Hematopoietic multipotent progenitor cell treated with erythropoietin and hydrocortisone succinate and interleukin-3 and kit ligand, for 4 days (in vitro differentiated cells): ENCODE data around the gene INSYN2B.

Source experiments
- DNase-seq: peaks from one replicate; pipeline ENCODE4 v3.0.0-alpha.2; 2015

The INSYN2B gene

DNA sequence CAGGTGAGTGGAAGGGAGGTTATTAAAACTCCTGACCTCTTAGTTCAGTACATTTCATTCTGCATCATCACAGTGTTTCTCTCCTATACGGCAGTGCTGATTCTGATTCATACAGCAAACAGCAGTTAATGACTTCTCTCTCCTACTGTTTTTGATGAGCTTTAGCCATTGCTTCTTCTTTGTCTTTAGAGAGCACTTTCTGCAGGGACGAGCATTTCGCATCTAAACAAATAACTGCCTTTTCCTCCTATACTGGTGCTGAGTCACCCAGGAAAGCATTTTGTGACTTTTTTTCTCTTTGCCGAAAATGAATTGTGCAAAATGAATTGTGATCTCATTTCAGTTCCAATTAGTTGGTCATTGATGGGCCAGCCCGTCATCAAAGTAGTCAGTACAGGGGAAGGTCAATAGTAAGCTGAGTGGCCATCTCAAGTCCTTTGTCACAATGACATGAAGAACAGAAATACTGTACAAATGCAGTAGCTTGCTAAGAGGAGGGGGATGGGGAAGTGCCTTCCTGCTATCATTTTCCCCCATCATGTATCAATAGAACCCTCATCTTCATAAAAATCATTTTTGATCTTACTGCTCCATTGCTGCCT is 98.5 kb downstream of the INSYN2B start:
- peak; percentile 24 for DNase-seq

DNA sequence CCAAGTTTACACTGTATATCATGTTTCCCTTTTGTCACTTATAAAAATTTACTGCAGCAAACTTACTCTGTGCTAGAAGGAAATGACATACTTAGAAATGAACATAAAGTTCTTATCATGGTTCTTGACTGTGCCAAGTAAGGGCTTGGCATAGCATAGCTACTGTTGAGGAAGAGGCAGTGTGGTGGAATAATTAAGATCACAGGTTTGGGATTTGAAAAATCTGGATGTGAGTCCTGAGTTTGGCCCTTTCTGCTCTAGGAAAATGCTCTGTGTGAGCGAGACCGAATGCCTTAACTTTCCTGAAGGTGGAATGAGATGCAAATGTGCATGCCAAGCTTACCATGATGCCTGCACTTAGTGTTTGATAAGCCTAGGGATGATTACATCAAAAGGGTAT is 99.5 kb downstream of the INSYN2B start:
- peak; percentile 12 for DNase-seq

DNA sequence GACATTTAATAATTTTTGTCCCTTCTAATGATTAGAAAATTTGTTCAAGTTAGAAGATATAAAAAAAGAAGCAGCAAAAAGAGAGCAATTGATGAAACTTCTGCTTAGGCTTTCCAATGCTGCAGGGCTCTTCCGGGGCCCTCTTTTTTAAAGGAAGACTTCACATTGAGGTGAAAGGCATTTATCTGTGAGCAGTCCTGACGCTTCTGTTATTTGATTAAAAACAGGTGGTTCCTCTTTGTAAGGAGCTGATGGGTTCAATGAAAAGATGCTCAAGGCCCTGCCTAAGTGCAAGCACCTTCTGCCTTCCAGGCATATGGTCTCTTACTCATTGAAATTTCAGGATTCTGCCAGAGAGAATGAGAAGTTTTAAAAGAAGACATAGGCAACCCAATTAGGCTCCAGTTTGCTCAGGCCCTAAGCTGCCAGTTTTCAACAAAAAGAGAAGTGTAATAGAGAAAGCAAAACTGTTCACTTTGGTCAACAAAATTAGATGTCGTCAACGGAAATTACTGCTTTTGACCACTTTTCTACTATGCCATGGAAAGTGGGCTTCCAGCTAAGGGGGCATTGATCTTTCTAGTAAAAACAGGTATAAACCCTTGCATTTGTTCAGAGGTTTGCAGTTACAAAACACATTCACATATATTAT is 100.2 kb downstream of the INSYN2B start:
- peak; percentile 21 for DNase-seq

GRCh38 chr5:169876386-169876785 is 103.9 kb downstream of the INSYN2B start:
- no peak for DNase-seq

GRCh38 chr5:169875731-169876130 is 104.6 kb downstream of the INSYN2B start:
- DNase-seq: no peak

GRCh38 chr5:169875091-169875728 is 105.1 kb downstream of the INSYN2B start:
- peak; percentile 59 for DNase-seq

- no peak for DNase-seq
Observed at GRCh38 chr5:169874621-169875020, 105.7 kb downstream of the INSYN2B start.

DNA sequence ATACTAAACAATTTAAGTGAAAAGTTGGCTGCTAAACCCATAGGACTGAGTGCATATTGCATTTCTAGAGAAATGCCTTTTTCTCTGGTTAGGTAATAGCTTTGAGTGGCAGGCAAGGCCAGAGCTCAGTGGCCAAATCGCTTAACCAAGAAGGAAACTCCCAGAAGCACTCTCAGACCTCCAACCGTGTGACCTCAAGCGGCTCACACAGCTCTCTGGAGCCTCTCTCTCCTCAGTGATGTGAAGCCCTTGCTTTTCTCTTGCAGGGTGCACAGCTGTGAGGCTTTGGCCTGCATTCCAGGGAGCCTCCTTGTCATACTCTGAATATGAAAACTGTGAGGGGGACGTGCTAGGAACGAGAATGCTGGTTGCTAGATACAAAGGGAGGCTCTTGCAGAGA is 106.7 kb downstream of the INSYN2B start:
- DNase-seq: peak; percentile 51

GRCh38 chr5:169871826-169872490 is 108.3 kb downstream of the INSYN2B start:
- no peak for DNase-seq

DNA sequence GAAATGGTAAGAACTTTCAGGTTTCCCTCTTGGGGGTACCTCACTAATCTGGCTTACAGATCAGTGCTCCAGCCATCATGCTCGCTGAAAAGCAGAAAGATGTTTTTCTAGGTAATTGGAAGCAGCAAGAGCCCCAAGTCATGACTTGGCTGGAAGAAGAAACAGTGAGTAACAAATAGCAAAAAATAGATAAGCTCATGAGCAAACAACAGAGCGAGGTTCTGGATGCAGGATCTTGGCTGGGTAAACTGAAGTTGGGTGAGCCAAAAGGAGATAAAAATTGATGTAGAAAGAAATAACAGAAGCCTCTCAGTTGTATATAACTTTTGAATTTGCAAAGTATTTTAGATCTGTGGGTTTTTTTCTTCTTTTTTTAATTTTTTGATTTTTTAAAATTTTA is 110.1 kb downstream of the INSYN2B start:
- DNase-seq: no peak

GRCh38 chr5:169869066-169869465 is 111.2 kb downstream of the INSYN2B start:
- DNase-seq: no peak

DNA sequence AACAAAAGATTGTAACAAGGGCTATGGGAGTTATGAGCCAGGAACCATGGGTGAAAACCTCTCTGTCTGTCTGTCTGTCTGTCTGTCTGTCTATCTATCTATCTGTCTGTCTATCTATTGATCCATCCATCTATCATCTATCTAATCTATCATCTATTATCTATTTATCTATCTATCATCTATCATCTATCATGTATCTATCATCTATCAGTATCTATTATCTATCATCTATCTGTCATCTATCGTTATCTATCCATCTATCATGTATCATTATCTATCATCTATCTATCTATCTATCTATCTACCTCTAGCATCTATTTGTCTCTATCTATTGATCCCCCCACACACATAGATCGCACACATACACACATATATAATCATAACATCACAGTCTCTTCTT is 112.9 kb downstream of the INSYN2B start:
- no peak for DNase-seq

DNA sequence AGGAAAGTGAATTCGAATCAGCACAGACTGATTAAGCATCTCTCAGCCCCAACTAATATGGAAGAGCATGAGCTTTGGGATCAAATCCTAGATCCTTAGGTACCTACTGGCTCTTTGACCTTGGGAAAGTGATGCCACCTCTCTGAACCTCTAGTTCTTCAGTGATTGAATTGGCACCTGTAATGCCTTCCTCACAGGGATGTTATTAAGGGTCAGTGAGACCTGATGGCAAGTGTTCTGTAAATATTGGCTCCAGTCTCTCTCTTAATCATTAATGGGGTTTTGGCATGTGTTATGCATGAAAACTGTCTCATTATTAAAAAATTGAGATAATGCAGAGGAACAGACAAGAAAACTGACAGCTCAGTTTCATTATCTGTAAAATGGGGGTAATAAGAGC is 115.8 kb downstream of the INSYN2B start:
- no peak for DNase-seq

GRCh38 chr5:169862391-169862811 is 117.9 kb downstream of the INSYN2B start:
- DNase-seq: no peak

DNA sequence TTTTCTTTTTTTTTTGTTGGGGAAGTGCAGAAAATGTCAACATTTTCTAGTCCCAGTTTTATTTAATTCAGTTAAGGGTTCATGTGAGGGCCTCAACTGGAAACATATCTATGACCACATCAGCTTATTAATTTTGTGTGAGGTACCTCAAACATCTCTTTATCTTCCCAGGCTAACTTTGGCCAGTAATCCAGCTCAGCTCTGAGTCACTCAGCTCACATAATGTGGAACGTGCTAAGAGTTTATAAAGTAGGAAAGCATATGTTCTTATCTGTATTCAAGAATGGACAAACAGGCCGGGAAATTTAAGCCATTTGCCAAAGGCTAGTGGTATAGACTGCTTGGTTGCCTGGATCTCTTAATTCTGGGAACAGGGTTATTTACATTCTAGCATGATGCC is 118.4 kb downstream of the INSYN2B start:
- peak; percentile 11 for DNase-seq

DNA sequence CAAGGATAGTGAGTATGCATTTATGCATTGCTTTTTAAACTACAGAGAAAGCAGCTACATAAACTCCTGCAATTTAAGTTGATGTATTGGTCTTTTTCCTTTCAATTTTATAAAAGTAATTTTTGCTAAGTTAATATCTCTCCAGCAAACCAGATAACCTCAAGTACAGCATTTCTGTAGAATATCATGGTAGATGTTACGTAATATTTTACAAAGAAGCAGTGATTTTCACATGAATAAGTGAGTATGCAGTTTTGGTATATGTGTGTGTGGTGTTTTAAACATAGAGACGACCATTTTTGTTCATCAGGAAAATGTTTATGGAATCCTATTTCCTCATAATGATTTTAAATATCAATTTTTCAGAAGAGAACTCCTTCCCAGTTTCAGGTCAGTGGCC is 118.9 kb downstream of the INSYN2B start:
- DNase-seq: no peak

DNA sequence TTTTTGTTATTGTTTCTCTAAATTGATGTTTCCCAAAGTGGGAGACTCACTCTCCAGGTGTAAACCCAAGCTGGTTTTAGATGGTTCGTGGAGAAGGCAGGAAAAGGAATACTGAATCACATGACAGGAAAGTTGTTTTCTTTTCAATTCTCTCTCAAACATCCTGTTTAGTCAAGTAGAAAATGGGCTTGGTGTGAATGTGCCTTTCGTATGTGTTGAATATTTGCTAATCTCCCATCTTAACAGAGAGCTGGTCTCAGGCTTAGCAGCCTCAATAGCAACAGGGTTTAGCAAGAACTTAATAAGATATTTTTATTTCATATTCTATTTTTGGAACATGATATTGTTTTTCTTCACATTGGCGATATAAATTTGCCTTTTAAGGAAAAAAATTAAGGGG is 119.7 kb downstream of the INSYN2B start:
- DNase-seq: no peak

- peak; percentile 20 for DNase-seq
Observed at GRCh38 chr5:169856571-169856970, 123.7 kb downstream of the INSYN2B start.

DNA sequence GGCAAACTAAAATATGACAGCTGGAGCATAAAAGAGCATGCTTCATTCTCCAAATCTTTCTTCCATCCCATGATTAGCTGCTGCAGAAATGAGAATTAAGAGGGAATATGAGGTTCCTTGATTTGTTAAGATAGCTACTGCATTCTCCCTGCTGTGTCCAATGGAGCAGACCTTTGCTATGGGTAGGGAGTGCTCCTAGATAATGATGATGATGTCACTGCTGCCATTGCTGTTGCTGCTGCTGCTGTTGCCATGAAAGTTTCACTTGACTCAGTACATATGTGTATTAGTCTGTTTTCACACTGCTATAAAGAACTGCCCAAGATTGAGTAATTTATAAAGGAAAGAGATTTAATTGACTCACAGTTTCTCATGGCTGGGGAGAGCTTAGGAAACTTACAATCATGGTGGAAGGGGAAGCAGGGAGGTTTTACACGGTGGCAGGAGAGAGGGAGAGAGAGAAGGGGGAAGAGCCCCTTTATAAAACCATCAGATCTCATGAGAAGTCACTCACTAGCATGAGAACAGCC is 128.9 kb downstream of the INSYN2B start:
- no peak for DNase-seq

DNA sequence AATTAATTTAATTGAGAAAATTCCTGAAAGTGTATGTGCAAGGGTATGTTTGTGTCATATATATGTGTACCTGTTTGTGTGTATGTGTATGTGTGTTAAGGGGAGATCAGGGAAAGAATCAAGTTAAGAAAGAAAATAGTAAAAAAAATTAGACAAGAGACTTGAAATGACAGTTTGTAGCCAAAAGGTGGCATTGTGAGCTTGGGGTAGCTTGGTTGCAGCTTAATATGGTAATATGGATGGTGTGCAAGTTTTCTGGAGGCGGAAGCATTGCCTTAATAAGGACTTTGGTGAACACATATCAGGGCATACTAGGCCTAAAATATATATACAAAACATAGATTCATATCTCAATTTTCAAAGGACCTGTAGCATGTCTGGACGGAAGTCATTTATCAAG is 129.9 kb downstream of the INSYN2B start:
- peak; percentile 17 for DNase-seq

DNA sequence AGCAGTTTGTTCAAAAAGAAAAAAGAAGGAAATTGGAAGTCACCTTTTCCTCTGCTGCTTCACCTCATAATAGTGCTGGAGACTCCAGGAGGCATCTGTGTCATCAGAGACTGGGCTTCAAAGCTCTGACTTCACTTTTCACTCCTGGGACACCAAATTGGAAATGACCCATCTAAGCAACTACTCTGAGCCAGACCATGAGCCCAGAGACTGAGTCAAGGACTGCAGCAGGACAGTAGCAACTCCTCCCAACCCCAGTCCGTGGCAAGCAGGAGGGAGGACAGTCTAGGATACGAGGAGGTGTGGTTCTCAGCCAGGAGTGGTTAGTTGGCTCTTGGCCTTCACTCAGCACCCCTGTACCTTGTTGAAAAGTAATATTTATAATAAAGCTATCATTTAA is 131.5 kb downstream of the INSYN2B start:
- DNase-seq: no peak

GRCh38 chr5:169848271-169848670 is 132.0 kb downstream of the INSYN2B start:
- DNase-seq: no peak

DNA sequence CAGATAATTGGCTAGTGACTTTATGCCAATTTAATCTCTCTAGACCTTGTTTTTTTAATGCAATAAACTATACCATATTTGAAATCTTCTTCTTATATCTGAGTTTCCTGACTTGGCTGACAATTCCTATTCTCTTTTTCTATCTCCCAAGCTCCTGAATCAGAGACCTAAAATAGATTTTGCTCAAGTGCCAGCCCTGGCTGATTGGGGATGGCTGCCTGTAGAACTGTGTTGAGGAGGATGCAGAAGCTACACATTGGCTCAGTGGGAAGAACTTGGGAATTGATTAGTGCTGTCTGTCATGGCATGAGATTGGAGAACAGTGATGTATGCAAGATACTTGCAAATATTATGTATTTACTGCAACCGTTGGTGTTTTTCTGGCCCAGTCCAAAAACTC is 132.8 kb downstream of the INSYN2B start:
- no peak for DNase-seq

DNA sequence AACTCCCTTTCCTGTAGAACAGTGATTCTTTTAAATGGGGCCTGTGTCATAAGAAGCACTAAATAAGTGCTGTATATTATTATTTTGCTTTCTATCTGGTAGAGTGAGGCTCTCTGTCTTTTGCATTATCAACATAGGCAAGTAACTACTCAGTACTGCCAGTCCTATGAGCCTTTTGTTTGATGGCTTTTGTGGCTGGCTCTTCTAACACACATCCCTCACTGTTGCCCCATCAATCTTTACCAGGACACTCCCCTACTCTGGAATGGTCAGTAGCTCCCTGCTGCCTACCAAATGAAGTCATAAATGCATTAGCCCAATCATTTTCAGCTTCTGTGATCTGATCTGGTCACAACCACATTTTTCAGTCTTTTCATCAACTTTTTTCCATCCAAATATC is 137.6 kb downstream of the INSYN2B start:
- DNase-seq: no peak
